Measurements from ENCODE around the gene EPB41L4A. TPM values are rescaled to one million over a fixed set of nuclear protein-coding genes. Genes with fewer than 3 reads are reported as not detected.

EPB41L4A gene
- total RNA-seq, 2 experiments from 2014 or later, result 0.95 to 1.5 TPM

- Mint-ChIP-seq H3K27ac (no peak overlapping the region), H3K4me3 (no peak overlapping the region), H3K4me1 (ENCODE audit: low read depth) (no peaks in the 10 kb centered on the region), H3K27me3 (peaks cover 17% of the 10 kb centered on the region), H3K36me3 (no peaks in the 10 kb centered on the region), H3K9me3 (peaks cover 10% of the 10 kb centered on the region)
- intact Hi-C loops (cut with micrococcal nuclease), result no loop called here
- DNase-seq, result no peak
- ChIA-PET CTCF (no interaction called here), POLR2A (no interaction called here)
These were observed 297.8 kb downstream of the EPB41L4A start for GRCh38 chr5:112121258-112121657.

- no peak for DNase-seq
- intact Hi-C loops (cut with micrococcal nuclease), result no loop called here
- H3K9me3 Mint-ChIP-seq, result peaks cover 10% of the 10 kb centered on the region
- H3K27ac Mint-ChIP-seq, result no peak overlapping the region
- ChIA-PET POLR2A (no interaction called here), CTCF (no interaction called here)
- H3K4me3 Mint-ChIP-seq, result no peak overlapping the region
- H3K27me3 Mint-ChIP-seq, result peaks cover 17% of the 10 kb centered on the region
- no peaks in the 10 kb centered on the region for H3K36me3 Mint-ChIP-seq
- no peaks in the 10 kb centered on the region for H3K4me1 Mint-ChIP-seq (ENCODE audit: low read depth)
These were observed 299.1 kb downstream of the EPB41L4A start for GRCh38 chr5:112119969-112120368.

- H3K4me3 Mint-ChIP-seq, result no peak overlapping the region
- intact Hi-C loops (cut with micrococcal nuclease), result no loop called here
- POLR2A ChIA-PET, result no interaction called here
- no peak for DNase-seq
- H3K9me3 Mint-ChIP-seq, result peaks cover 10% of the 10 kb centered on the region
- CTCF ChIA-PET, result no interaction called here
- no peak overlapping the region for H3K27ac Mint-ChIP-seq
- no peaks in the 10 kb centered on the region for H3K4me1 Mint-ChIP-seq (ENCODE audit: low read depth)
- peaks cover 17% of the 10 kb centered on the region for H3K27me3 Mint-ChIP-seq
- no peaks in the 10 kb centered on the region for H3K36me3 Mint-ChIP-seq
These were observed 299.6 kb downstream of the EPB41L4A start for GRCh38 chr5:112119508-112119907.

- Mint-ChIP-seq H3K4me3 (no peak overlapping the region), H3K27me3 (peaks cover 10% of the 10 kb centered on the region), H3K27ac (no peak overlapping the region), H3K36me3 (no peaks in the 10 kb centered on the region), H3K9me3 (peaks cover 10% of the 10 kb centered on the region), H3K4me1 (ENCODE audit: low read depth) (no peaks in the 10 kb centered on the region)
- ChIA-PET POLR2A (no interaction called here), CTCF (interaction anchor here (0.7 kb wide), 1 partner anchor 238 kb away, joined by 3 read pairs; no protein-coding TSS in a partner anchor)
- intact Hi-C loops (cut with micrococcal nuclease), result no loop called here
- DNase-seq, result no peak
These were observed 301.5 kb downstream of the EPB41L4A start for GRCh38 chr5:112117551-112117950.

- DNase-seq, result no peak
- ChIA-PET CTCF (no interaction called here), POLR2A (no interaction called here)
These were observed 302.7 kb downstream of the EPB41L4A start for GRCh38 chr5:112116371-112116770.

GRCh38 chr5:112113565-112113964 is 305.5 kb downstream of the EPB41L4A start:
- CTCF ChIA-PET, result no interaction called here
- Mint-ChIP-seq H3K9me3 (no peaks in the 10 kb centered on the region), H3K27me3 (peaks cover 8% of the 10 kb centered on the region), H3K36me3 (no peaks in the 10 kb centered on the region), H3K4me1 (ENCODE audit: low read depth) (no peaks in the 10 kb centered on the region), H3K27ac (no peak overlapping the region), H3K4me3 (no peak overlapping the region)
- intact Hi-C loops (cut with micrococcal nuclease), result no loop called here
- DNase-seq, result no peak
- POLR2A ChIA-PET, result no interaction called here

More at GRCh38 chr5:112116371-112116770, 302.7 kb downstream of the EPB41L4A start:
- Mint-ChIP-seq H3K36me3 (no peaks in the 10 kb centered on the region), H3K4me3 (no peak overlapping the region), H3K9me3 (peaks cover 7% of the 10 kb centered on the region), H3K4me1 (ENCODE audit: low read depth) (no peaks in the 10 kb centered on the region), H3K27ac (no peak overlapping the region), H3K27me3 (peaks cover 10% of the 10 kb centered on the region)
- intact Hi-C loops (cut with micrococcal nuclease), result no loop called here

All from activated CD4-positive, alpha-beta memory T cell treated with anti-CD3 and anti-CD28 coated beads for 36 hours (primary cell).